GM18517 (cell line): ENCODE measurements around the gene DCTD.
"Not testable (repeated sequence)": the region's sequence is repeated elsewhere in the genome, so short reads cannot be mapped to it uniquely, and the experiment has no call there.

ENCODE experiments used
- ATAC-seq: cut with Tn5 transposase; IDR thresholded peaks from one replicate; pipeline ENCODE4 v1.9.1; 2021; ENCODE audit warnings: mild to moderate bottlenecking, moderate library complexity; ENCODE audit not compliant: unreplicated experiment

DCTD gene

DNA sequence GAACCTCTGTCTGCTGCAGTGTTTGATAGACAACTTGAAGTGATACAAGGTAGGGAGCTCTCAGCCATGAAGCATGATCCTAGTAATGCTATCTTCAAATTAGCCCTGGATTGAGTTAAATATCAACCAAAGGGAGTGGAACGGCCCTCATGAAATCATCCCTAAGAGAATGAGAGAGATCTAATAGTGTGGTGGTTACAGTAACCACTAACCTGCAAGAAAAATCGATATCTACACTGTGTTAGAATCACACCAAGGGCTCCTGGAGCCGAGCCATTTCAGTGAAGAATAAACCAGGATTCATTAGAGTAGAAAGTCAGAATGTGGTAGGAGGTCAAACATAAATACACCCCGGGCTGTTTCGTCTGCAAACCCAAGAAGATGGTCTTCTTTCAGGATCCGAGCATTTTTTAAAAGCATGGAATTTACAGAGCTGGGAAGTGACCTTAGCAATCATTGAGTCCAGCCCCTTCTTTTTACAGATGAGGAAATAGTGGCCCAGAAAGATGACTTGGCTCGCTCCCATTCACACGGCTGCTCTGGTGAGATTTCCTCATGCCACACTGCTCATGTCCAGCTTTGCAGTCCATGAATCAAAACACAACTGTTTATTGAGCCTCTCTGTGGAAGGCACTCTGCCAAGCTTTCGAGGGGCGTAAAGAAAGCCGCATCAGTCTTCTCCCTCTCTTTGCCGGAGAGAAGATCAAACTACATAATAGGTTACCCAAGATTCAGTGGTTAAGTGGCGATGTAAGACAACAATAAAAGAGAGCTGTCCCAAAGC, 5.5 kb upstream of the DCTD start:
- ATAC-seq = no peak

DNA sequence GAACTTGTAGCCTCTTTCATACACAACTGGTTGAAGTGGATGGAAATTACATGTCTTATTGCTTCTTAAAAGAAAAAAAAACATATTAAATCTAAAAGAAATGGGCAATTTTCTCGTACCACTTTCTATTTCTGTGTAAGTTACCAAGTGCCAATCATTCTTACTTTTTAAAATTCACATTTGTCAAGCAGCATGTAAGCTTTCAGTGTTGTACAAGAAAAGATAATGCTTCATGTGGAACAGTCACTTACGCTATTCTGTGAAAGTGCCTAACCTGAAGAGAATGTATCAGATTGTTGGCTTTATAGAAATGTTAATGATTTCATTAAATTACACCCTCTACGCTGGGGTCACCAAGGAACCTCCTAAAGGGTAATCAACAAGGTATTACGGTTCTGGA, 4.4 kb upstream of the DCTD start:
- no peak for ATAC-seq

DNA sequence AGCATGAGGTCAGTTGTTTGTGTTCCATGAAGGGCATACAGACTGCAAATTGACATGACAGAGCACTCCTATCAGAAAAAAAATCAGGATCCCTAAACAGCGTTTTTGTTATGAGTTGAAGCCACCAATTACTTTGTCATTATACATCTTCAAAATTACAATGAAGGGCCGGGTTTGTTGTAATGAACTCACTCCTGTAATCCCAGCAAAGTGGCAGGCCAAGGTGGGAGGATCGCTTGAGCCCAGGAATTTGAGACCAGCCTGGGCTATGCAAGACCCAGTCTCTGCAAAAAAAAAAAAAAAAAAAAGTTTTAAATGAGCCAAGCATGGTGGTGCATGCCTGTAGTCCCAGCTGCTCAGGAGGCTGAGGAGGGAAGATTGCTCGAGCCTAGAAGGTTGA, 3.5 kb upstream of the DCTD start:
- no peak for ATAC-seq

DNA sequence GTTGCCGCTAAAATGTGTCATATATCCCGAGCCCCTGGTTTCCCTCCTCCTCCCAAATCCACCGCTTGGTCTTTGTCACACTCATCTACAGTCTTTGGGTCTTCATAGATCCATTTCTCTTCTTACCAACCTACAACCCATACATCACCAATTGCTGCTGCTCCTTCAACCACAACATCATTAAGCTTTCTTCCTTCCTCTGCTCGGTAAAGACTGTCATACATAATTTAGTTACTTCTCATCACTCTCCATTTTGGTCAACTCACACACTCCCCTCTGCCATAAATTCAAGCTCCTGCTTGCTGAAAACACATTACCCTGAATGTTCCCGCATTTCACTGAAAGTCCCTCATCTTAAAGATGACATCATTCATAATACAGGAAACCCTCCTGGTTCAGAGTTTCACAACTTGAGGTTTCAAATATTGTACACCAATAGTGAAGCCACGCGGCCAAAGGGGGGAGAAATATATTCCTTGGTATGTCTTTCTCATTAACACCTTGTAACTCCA, 1.7 kb upstream of the DCTD start:
- peak; percentile 35 for ATAC-seq

DNA sequence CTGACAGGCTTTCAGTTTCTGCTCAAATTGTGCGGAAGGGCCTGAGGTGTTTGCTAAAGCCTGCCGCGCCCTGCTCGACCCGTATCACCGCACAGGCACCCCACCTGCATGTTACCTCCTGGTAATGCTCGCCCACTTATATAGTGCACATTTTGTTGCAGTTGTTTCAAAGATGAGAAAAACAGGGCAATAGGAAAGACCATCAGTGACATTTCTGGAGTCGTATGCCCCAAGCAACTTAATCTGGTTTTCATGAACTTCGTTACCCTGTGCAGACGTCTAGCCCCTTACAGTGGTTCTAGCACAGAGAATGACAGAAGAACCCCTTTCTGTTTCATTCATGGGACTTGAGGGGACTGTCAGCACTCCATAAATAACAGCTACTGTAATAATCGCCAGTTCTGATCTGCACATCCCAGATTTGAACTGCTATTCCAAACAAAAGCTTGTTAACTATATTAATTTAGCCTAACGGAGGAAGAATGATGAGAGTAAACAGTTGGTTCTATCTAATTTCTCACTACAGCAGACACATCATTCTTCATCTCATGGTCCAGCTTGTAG, 940 bp upstream of the DCTD start:
- peak; percentile 21 for ATAC-seq

DNA sequence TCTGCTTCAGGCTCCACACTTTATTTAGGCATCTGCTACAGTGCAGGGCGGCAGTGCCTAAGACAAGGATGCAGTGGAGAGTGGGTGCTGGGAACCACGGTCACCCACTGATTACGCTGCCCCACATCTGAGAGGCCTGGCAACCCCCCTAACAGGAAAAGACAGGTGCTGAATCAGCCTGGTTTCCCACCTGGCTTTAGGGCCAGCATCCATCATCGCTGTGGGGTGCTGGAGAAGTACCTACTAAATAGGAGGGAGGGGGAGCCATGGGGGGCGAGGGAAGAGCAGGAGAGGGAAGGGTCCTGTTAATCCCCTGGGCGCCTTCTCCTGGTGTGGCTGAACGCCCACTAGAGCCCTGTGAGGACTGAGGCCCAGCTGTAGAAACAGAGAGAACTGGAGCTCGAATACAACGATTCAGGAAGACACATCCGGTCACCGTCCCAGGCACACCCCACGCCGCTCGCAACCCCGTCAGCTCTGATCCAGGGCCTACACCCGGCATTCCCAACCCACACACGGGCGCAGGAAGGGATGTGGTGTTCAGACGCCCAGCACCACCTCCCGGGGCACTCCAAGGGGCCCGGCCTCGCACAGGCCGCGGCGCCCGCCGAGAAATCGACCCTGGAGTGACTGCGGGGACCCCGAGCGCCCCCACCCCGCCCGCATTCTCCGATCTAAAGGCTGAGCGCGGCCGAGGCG, 554 bp downstream of the DCTD start:
- ATAC-seq = peak; percentile 18

DNA sequence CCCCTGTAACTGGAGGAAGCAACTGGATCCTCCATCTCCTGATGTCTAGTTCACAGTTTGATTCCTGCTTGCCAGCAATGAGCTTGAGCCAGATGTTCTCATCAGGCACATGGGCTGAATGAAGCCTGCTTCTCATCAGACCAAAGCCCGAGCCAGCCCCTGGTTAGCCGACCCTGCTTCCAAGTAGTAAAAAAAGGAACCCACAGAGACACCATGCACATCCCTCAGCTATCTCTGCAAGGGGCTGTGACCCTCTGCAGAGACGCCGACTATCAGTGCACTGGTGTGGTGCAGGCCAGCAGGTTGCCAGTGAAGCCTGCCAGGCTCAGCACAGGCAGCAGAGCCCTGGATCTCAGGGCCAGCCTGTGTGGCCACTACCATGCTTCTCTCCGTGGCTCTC, 2.8 kb downstream of the DCTD start:
- no peak for ATAC-seq

DNA sequence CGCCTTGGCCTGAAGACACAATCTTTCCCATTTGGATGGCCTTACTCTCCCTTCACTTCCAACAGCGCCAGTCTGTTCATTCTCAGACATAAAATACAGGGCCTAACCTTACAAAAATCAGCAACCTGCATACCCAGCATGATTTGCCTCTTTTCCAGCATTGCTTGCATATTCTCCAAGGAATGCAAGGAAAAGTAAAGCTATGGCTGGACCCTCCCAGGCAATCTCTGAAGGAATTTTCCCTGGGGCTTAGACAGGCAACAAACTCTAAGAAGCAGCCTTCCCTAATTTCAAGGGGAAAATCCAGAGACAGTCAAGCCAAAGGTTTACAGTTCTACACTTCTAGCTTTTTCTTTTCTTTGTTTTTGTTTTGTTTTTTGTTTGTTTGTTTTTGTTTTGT, 3.6 kb downstream of the DCTD start:
- ATAC-seq = no peak

DNA sequence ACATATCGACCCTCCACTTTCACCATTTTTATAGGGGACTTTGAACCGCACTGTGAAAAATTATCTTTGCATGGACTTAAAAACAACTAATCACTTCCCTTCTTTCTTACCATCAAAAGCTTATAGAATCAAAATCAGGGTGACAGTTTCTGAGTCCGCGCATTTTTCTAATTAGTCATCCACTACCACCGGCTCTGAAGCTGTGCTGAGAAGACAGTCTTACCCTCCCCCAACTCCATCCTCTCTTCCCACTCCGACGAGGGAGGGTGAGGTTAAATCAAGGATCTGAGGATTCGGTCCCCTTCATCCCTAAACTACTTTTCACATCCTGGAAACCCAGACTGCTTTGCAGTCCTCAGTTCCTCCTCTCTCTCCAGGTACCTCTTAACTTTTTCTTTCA, 4.2 kb downstream of the DCTD start:
- ATAC-seq = no peak

DNA sequence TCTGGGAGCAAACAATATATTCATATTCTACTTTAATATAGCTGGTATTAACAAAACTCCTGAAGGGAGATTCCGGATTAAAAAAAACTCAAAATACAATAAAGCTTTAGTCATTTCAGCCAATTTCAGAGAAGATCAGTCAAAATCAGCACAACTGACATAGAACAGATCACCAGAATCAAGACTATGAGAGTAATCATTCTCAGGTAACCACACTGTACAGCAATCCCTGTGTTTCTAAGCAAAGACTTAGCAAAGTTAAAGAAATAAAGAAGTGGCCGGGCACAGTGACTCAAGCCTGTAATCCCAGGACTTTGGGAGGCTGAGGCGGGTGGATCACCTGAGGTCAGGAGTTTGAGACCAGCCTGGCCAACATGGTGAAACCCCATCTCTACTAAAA, 9.1 kb downstream of the DCTD start:
- ATAC-seq = no peak

DNA sequence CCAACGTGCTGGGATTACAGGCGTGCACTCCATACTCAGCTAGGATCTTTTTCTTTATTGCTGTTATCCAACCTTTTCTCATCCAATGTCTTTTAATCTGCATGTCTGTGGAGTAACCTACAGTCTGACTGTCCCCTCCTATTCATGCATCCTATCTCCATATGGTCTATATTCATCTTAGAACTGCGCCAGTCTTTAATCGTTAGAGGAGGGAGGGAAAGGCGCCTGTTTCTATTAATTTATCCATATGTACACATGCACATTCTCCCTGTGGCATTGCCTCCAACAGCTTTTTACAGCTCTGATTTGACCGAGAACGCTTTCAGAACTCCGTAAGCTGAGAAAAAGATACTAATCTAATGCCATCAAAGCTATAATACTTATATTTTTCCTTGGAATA, 9.8 kb downstream of the DCTD start:
- no peak for ATAC-seq

DNA sequence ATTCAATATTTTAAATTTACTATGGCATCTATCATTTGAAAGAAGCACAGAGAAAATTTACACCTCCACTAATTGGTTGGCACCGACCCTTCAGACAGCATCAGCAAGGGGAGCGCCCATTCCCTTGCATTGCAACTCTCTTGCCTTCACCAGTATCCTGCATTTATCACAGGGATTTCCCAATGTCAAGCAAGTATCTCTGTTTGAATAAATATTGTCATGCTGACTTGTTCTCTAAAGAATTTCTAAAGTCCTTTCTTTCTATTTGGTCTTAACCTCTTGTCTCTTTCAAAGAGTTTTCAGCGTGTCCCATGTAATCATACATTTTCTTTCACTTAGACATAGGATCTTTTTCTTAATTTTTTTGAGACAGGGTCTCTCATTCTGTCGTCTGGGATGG, 10.4 kb downstream of the DCTD start:
- ATAC-seq = no peak

DNA sequence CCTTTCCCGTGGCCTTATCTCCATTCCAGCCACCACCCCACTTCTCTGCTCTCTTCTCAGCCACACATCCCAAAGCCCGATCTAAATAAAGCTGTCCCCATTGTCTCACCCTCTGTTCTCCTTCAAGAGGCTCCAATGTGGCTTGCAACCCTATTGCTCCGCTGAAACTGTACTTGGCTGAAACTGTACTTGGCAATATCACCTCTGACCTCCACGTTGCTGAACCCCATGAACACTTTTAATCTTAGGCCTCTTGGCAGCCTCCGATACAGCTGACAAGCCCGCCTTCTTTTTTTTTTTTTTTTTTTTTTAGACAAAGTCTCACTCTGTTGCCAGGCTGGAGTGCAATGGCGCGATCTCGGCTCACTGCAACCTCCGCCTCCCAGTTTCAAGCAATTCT, 12.1 kb downstream of the DCTD start:
- ATAC-seq = no peak

DNA sequence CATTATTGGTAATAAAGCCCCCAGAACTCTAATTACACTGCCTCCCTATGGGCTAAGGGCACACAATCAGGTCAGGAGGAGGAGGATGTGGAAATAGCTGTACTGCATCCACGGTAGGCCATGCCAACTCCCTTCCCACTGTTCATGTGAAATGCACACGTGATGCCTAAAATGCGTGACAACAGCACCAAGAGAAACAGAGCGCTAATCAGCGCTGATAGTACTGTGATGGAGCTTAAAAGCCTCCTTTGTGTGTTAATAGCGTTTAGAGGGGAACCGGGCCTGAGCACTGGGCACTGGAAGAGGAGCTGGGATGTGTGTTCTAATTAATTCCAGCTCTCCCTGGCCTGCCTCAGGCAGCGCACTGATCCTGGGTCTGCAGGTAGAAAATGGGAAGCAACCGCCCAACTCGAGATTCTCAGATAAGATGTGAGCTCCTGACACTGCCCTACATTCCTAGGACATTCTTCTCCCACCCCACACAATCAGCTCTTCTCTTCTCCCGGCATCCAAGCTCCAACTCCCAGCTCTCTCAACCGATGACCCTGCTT, 12.9 kb downstream of the DCTD start:
- no peak for ATAC-seq

DNA sequence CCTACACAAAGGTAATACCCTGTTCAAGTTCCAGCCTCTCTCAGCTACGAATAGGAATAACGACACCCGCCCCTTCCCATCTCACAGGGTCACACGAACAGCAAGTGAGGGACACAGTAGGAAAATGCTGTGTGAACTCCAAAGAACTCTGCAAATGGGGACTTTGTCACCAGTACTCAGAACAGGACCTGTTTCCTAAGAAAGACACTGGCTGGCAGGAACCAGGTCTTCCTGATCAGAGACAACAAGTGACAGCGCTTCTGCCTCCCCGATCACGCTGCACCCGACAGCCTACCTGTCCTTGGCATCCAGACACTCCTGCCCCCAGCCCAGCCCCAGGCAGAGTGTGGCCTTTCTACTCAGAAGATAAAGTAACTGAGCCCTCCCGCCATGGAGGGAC, 14.2 kb downstream of the DCTD start:
- ATAC-seq = no peak

DNA sequence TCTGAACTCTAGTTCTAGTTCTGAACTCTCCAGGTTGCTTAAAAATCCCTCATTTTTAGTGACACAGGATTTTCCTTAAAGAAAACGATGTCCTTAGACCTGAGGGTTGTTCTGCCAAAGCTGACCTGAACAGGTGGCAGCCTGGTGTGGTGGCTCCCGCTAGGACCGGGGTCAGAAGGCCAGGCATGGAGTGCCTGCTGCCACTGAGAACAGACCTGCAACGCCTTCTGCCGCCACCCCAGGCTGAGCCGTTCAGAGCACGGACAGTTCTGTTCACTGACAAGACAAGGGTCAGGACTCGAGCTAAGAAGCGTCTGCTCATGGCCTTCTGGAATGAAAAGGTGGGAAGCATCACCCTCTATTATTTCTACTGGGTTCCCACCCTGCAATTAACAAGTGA, 15.8 kb downstream of the DCTD start:
- no peak for ATAC-seq

DNA sequence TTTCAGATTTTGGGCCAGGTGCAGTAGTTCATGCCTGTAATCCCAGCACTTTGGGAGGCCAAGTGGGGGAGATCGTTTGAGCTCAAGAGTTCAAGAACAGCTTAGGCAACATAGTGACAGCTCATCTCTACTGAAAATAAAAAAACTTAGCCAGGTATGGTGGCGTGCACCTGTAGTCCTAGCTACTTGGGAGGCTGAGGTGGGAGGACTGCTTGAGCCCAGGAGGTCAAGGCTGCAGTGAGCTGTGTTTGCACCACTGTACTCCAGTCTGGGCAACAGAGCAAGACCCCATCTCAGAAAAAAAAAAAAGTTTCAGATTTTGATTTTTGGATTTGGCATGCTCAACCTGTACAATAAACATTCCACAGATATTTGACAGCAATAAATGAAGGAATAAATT, 17.2 kb downstream of the DCTD start:
- not testable (repeated sequence) for ATAC-seq

DNA sequence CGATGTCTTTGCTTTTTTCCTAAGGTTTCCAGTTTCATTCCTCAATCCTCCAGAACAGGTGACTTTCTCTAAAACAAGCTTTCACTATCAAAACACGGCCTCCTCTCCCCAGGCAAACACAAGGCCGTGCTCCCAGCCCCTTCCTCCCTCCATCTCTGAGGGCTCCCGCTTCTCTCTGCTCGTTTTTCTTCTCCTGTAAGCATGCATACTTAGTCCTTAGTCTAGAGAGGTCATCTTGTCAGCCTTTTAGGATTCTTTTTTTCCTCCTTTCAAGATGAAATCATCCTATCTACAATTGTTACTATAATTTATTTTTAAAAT, 18.7 kb downstream of the DCTD start:
- ATAC-seq = no peak

DNA sequence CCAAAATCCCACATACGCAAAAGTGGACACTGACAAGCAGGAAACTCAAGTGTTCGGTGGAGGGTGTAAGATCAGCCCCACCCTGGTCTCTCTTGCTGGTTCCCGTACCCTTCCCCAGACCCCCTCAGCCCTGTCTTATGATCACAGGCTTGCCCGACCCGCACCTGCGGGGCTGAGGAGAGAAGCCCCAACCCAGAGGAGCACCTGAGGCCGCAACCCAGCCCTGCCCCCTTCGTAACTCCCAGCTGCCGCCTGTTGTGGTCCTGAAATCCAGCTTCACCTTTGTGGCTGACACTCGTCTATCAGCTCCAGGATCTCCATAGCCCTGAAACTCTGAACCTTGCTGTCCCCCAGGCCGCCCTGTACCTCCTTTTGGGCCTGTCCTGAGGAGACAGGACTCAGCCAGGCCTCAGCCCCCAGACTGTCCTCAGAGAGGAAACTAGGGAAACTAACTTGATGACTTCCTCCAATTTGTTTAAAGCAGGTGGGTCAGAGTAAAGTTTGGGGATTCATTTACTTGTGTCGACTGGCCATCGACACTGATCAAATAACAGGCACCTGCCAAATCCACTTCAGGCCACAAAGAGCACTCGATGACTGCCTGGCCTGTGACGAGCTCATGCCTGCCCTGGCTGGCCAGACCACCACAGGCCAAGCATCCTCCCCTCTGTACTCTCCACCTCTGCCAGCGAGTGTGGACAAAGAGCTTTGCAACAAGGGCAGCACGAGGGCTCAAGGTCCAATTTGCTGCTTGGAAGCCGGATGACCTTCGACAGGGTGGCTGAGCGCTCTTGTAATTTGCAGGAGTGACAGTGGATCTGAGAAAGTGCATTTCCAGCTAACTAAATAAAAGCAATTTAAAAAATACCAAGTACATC, 19.3 kb downstream of the DCTD start:
- ATAC-seq = no peak

DNA sequence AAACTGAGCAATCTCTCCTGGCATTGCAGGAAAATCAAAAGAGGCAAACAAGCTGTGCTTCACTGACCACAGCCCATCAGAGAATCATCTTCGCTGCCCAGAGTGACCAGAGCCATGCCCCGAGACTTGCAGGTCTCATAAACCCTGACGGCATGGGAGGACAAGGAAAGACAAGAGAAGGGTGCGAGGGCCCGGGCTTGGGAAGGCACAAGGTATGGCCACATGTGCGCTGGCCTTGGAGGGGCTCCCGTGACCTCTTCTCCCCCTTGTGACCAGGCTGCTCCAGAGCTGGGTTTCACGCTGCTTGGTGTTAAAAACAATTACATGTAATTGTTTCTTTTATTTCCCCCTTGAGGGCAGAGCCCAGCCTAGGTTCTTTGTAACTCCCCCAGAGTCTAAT, 20.8 kb downstream of the DCTD start:
- ATAC-seq = no peak

DNA sequence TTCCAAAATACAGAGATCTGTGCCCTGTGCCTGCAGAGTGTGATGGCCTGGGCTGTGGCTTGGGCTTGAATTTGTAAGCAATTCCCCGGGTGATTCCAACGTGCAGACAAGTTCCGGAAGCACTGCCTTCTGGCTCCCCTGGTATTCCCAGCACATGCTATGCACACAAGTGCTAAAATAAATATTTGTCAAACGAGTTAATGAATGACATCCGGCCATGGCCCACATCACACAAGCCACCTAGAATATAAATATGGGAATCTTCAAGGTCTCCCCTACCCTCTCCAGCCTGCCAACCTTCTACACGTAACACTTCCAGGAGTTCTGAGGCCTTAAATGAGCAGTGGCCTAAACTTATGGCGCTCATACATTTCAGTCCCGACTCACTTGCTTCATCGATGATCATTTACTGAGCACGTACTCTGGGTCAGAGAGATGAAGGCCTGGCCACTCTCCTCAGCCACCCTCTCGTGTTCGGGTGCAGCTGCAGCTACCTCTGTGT, 21.3 kb downstream of the DCTD start:
- no peak for ATAC-seq
